HG02981 (cell line): ENCODE data around the gene C20orf173.

Source experiments
- ATAC-seq: cut with Tn5 transposase; IDR thresholded peaks from one replicate; pipeline ENCODE4 v1.9.1; 2021; ENCODE audit warnings: mild to moderate bottlenecking, moderate library complexity; ENCODE audit not compliant: unreplicated experiment

The C20orf173 gene

DNA sequence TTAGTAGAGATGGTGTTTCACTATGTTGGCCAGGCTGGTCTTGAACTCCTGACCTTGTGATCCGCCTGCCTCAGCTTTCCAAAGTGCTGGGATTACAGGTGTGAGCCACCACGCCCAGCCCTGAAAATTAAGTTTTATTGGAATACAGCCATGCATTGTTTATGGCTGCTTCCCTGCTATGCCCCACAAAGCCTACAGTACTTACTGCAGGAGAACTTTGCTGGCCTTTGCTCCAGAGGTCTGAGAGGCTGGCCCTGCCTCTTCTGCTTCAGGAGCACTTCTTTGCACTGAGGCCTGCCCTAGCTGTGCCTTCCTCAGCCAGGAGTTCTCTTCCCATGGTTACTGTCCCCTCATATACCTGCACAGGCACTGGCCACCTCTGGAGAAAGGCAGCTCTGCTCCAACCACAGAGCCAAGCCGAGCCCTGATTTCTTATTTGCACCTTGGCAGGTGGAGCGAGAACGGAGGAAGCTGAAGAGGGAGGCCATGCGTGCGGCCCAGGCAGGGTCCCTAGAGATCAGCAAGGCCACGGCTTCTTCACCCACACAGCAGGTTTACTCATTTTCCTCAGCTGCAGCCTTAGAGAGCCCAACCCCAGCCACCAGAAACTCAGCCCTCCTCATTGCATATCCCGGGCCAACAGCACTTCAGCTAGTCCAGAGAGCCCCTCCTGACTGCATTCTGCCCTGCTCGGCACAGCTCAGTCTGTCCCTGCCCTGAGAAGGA is 20.8 kb downstream of the C20orf173 start:
- no peak for ATAC-seq

DNA sequence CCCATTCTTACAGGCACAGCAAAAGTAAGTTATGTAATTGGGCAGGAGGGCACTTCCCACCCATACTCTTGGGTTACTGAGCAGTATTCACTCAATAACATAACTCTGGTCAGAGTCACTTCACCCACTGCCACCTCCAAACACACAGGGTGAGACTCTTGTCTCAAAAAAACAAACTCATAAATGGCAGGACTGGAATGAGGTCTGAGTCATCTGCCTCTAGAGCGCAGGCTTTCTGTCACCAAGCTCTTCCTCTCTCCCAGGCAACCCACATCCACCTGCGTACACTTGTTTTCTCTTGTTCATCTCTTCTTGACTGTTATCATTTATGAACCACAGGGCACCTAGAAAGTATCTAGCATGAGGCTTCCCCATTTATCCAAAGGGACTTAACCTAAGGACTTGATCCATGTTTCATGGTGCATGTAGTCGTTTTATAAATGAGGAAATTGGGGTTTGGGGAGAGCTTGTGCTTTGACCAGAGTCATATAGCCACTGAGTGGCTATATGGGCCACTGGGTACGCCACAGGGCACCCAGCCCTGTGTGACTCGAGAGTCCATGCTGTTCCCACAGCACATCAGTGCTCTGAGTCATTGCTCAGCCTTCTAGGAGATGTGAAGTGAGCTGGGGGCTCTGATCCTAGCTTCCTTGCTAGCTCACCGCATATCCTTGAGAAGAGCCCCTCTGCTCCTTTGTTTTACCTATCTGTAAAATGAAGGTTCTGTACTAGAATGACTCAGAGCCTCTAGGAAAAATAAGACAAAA is 22.4 kb downstream of the C20orf173 start:
- no peak for ATAC-seq

DNA sequence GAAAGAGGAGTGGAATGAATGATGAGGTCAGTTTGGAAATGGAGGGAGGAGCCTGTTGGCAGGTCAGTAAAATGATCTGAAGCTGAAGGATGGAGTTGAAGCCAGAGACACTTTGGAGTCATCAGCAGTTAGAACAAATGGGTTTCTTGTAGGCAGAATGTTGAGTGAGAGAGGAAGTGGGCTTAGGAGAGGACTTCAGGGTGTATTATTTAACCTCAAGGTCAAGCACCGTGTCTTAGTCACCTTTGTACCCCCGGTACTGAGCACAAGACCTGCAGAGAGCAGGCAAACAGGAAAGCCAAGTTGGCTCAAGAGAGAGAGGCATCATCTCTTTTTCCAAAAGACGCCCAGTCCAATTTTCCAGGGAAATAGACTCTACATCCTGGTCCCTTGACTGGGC is 23.3 kb downstream of the C20orf173 start:
- ATAC-seq: no peak

DNA sequence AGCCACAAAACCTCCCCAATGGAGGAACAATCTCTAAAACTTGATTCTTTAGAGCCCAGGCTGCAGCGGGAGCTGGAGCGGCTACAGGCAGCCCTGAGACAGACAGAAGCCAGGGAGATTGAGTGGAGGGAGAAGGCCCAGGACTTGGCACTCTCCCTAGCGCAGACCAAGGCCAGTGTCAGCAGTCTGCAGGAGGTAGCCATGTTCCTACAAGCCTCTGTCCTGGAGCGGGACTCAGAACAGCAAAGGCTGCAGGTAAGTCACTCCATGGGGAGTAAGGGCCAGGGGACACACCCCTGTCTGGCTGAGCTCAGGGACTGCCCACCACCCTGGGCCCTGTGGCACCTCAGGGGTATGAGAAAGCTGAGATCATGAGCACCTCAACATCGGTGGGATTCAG is 24.7 kb downstream of the C20orf173 start:
- ATAC-seq: no peak

DNA sequence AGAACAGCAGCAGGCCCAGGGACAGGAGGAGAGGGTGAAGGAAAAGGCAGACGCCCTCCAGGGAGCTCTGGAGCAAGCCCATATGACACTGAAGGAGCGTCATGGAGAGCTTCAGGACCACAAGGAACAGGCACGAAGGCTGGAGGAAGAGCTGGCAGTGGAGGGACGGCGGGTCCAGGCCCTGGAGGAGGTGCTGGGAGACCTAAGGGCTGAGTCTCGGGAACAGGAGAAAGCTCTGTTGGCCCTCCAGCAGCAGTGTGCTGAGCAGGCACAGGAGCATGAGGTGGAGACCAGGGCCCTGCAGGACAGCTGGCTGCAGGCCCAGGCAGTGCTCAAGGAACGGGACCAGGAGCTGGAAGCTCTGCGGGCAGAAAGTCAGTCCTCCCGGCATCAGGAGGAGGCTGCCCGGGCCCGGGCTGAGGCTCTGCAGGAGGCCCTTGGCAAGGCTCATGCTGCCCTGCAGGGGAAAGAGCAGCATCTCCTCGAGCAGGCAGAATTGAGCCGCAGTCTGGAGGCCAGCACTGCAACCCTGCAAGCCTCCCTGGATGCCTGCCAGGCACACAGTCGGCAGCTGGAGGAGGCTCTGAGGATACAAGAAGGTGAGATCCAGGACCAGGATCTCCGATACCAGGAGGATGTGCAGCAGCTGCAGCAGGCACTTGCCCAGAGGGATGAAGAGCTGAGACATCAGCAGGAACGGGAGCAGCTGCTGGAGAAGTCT is 25.5 kb downstream of the C20orf173 start:
- ATAC-seq: no peak

DNA sequence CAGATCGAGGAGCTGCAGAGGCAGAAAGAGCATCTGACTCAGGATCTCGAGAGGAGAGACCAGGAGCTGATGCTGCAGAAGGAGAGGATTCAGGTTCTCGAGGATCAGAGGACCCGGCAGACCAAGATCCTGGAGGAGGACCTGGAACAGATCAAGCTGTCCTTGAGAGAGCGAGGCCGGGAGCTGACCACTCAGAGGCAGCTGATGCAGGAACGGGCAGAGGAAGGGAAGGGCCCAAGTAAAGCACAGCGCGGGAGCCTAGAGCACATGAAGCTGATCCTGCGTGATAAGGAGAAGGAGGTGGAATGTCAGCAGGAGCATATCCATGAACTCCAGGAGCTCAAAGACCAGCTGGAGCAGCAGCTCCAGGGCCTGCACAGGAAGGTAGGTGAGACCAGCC is 26.2 kb downstream of the C20orf173 start:
- ATAC-seq: no peak

DNA sequence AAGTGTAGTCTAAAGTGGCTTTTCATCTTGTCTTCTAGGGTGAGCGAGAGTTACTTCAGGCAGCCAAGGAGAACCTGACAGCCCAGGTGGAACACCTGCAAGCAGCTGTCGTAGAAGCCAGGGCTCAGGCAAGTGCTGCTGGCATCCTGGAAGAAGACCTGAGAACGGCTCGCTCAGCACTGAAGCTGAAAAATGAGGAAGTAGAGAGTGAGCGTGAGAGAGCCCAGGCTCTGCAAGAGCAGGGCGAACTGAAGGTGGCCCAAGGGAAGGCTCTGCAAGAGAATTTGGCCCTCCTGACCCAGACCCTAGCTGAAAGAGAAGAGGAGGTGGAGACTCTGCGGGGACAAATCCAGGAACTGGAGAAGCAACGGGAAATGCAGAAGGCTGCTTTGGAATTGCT is 27.1 kb downstream of the C20orf173 start:
- ATAC-seq: peak; percentile 58

DNA sequence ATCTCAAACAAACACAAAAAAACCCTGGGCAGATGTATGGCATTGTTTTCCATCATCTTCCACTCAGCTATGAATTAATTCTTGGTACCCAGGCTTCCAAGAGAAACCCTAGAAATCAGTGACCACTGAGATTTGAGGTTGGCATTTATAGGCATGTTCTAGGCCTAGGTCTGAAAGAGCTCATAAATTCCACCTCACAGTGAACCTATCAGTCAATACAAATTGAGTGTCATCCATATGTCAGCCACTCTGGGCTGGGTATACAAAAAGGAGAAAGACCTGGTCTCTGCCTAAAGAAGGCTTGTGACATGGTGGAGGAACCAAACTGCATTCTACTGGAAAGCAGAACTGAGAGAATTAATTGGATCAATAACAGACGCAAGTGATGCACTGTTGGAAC is 30.2 kb downstream of the C20orf173 start:
- no peak for ATAC-seq

DNA sequence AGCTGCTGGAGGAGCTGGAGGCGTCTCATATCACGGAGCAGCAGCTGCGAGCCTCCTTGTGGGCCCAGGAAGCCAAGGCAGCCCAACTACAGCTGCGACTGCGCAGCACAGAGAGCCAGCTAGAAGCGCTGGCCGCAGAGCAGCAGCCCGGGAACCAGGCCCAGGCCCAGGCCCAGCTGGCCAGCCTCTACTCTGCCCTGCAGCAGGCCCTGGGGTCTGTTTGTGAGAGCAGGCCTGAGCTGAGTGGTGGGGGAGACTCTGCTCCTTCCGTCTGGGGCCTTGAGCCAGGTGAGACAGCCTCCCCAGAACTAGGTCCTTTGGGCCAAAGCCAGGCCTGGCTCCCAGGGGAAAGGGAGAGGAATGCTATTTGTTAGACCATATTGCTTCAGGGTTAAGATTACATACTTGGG is 31.7 kb downstream of the C20orf173 start:
- no peak for ATAC-seq

DNA sequence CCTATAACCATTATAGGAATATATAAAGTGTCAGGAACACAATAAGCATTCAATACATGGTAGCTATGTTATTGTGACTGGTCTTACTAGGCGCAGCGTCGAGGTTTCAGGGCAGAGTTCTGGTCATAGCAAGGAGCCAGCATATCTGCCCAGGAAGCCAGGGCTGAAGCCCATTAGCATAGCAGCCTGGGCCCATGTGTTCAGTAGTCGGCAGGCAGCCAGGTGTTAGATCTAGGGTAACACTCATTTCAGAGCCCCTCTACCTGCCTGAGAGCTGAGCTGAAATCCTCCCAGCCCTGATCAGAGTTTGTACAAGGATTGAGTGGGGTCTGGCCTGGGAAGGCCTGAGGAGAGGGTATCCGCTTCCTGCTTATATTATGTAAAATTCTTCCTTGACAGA is 32.1 kb downstream of the C20orf173 start:
- no peak for ATAC-seq

DNA sequence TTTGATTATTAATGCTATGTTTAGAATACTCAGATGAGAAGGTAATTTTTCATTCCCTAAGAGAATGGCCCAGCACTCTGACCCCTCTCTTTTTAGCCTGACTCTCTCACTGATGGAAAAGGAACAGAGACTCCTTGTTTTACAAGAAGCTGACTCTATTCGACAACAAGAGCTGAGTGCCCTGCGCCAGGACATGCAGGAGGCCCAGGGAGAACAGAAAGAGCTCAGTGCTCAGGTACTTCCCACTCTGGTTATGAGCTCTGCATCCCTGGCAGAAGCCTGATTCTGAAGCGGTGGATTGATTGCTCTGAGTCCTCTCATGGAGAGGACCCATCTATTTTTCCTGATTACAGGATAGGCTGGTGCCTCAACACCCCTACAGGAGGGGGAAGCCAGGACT is 33.0 kb downstream of the C20orf173 start:
- no peak for ATAC-seq

DNA sequence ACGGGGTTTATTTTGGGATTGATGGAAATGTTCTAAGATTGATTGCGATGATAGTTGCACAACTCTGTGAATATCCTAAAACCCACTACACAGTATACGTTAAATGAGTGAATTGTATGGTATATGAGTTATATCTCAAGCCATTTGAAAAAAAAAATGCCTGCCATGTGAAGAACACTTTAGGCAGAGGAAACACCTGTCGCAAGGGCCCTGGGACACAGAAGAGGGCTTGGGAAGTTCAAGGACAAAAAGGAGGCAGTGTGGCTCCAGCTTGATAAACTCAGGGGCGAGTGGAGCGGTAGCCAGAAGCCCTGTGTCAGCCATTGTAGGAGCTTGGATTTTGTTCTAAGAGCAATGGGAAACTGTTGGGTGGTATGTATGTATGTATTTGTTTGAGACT is 37.1 kb downstream of the C20orf173 start:
- ATAC-seq: no peak

DNA sequence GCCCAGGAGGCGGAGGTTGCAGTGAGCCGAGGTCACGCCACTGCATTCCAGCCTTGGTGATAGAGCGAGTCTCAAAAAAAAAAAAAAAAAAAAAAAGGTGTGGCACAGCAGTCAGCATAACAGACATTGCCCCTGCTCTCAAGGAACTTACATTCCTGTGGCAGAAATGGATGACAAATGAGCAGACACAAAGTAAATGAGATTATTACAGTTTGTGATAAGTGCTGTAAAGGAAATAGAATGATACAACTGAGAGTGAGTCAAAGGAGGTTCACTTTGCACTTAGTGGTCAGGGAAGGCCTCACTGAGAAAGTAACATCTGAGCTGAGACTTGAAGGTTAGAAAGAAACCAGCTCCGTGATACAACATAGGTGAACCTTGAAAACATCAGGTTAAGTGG is 37.6 kb downstream of the C20orf173 start:
- ATAC-seq: no peak

DNA sequence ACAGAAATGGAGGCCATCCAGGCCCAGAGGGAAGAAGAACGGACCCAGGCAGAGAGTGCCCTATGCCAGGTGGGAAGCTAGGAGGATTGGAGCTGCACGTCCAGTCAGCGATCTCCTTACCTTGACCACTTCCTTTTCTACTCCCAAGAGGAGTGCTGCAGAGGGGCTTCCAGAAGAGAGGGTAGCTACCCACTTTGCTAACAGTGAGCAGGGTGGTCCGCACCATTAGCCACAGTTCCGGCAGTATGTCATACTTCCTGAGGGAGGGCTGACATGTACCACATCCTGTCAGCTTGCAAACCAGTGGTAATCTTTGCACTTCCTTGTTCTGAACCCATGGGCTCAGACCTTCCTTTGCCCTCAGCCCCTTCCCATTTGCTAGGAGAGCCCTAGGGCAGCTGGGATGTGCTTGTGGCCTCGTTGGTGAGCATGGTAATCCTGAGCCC is 38.7 kb downstream of the C20orf173 start:
- peak; percentile 94 for ATAC-seq

DNA sequence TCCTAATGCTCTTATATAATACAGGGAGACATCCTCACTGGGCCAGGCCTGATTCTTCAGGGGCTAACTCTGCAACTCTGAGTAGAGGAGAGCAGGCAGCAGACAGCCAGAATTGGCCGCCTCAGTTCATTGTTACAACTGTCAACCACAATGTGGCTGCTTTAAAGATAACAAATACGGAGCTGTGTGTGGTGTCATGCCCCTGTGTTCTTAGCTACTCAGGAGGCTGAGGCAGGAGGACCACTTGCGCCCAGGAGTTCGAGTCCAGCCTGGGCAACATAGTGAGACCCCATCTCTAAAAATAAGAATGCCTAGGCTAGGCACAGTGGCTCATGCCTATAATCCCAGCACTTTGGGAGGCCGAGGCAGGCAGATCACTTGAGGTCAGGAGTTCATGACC is 39.7 kb downstream of the C20orf173 start:
- ATAC-seq: no peak

DNA sequence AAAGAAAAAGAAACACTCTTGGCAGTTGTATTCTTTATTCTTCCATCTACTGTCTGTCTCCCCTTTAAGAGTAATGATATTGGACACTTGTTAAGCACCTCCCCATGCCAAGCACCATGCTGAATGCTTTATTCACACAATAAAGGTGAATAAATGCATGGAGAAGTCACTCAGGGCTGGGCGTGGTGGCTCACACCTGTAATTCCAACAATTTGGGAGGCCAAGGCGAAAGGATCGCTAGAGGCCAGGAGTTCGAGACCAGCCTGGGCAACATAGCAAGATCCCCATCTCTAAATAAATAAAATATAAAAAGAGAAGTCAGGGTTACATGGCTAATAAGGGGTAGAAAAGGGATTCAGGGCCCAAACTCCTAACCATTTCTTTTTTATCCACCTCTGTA is 42.0 kb downstream of the C20orf173 start:
- no peak for ATAC-seq

DNA sequence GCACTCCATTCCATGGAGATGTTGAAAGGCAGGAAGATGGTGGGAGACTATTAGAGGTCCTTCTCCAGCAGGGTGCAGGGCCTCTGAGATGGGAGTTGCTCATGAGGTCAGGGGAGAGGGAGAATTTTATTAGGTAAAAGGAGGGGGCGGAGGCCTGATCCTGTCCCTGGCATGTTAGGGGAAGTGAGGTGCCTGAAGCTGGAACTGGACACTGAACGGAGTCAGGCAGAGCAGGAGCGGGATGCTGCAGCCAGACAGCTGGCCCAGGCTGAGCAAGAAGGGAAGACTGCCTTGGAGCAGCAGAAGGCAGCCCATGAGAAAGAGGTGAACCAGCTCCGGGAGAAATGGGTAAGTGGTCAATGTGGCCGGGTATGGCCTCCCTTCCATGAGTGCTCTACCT is 49.7 kb downstream of the C20orf173 start:
- ATAC-seq: no peak

DNA sequence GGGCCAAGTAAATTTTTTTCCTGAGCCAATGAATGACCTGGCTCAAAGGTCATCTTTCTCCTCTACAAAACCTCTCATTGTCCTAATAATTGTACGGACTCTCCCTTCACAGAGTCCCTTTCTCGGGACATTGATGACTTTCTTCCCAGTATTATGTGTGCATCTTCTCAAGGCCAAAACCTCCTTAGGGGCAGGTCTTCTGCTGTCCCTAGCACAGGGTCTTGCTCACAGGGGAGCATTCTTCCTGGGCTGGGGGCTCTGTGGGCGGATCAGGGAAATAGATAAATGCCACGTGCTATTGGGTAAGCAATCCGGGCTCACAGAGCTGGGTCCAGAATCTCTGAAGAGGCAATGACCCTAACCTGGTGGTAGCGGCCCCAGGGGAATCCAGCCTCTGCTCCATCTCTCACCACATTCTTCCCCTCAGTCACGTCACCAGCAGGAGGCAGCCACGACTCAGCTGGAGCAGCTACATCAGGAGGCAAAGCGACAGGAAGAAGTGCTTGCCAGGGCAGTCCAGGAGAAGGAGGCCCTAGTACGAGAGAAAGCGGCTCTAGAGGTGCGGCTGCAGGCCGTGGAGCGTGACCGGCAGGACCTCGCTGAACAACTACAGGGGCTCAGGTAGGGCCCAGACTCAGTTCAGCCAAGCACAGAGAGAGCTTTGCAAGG is 50.5 kb downstream of the C20orf173 start:
- no peak for ATAC-seq
